ENCODE measurements around the gene ADAMTSL1.

DNA sequence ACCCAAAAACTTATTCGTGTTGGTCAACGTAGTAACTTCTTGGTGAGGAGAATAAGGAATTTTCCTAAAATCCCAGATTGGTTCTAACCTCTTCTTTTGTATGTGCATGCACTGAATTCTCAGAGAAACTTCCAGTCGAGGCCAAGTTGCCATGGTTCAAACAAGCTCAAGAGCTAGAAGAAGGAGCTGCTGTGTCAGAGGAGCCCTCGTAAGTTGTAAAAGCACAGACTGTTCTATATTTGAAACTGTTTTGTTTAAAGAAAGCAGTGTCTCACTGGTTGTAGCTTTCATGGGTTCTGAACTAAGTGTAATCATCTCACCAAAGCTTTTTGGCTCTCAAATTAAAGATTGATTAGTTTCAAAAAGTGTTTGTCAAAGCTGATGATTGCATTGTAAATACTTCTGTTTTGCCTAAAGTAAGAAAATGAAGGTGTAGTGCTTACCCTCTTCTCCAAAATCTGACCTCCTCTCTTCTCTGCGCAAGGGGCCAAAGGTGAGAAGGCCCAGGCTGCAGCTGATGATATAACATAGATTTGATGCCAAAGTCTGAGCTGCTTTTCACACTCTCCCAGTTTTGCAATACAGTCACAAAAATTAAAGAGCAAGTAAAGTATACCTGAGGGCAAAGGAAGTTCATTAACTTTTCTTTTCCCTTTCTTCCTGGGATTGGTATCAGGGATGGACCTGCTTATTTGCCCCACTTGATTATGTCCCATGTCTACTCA, 210.8 kb downstream of the ADAMTSL1 start:
- TF ChIP-seq, protein P1, sequence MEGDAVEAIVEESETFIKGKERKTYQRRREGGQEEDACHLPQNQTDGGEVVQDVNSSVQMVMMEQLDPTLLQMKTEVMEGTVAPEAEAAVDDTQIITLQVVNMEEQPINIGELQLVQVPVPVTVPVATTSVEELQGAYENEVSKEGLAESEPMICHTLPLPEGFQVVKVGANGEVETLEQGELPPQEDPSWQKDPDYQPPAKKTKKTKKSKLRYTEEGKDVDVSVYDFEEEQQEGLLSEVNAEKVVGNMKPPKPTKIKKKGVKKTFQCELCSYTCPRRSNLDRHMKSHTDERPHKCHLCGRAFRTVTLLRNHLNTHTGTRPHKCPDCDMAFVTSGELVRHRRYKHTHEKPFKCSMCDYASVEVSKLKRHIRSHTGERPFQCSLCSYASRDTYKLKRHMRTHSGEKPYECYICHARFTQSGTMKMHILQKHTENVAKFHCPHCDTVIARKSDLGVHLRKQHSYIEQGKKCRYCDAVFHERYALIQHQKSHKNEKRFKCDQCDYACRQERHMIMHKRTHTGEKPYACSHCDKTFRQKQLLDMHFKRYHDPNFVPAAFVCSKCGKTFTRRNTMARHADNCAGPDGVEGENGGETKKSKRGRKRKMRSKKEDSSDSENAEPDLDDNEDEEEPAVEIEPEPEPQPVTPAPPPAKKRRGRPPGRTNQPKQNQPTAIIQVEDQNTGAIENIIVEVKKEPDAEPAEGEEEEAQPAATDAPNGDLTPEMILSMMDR (IDR thresholded peaks at IDR 0.05), result no peak
- TF ChIP-seq POLR2AphosphoS5 (IDR thresholded peaks at IDR 0.05), result no peak
